ENCODE data around the gene AP1M1. TPM values are rescaled to one million over a fixed set of nuclear protein-coding genes. Genes with fewer than 3 reads are reported as not detected.

Gene AP1M1
- total RNA-seq, 2 experiments from 2014 or later, result 132 to 135 TPM

DNA sequence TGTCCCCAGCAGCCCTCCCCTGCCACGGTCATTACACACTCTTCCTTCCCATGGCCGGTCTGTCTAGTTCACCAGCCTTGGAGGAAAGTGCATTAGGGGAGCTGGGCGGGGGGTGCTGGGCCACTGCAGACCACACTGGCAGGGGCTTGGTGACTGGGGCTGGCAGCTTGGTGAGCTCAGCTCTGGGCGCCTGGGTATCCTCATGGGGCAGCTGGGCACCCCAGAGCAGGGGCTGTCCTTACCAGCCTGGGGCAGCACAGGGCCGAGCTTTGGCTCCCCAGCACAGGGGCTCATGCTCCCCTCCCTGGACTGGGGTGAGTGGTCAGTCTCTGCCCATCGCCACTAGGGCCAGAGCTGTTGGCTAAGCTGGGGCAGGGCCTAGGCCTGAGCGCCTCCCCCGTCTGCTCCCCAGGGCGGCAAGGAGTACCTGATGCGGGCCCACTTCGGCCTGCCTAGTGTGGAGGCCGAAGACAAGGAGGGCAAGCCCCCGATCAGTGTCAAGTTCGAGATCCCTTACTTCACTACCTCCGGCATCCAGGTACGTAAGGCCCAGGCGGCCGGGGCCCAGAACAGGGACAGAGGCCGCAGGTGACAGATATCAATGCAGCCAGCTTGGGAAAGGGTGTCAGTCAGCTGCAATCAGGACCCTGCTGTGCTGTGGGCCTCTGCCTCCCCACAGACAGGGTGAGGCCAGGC lies 35.5 kb downstream of the AP1M1 start:
- Mint-ChIP-seq H3K27ac (peak overlapping the region; percentile 82), H3K9me3 (peaks cover 1% of the 10 kb centered on the region), H3K4me1 (peaks cover 20% of the 10 kb centered on the region), H3K36me3 (peaks cover 47% of the 10 kb centered on the region), H3K4me3 (no peak overlapping the region), H3K27me3 (no peaks in the 10 kb centered on the region)
- ATAC-seq (ENCODE audit: low read depth) (peak; percentile 41), DNase-seq (no peak)
- POLR2A ChIA-PET, result no interaction called here

DNA sequence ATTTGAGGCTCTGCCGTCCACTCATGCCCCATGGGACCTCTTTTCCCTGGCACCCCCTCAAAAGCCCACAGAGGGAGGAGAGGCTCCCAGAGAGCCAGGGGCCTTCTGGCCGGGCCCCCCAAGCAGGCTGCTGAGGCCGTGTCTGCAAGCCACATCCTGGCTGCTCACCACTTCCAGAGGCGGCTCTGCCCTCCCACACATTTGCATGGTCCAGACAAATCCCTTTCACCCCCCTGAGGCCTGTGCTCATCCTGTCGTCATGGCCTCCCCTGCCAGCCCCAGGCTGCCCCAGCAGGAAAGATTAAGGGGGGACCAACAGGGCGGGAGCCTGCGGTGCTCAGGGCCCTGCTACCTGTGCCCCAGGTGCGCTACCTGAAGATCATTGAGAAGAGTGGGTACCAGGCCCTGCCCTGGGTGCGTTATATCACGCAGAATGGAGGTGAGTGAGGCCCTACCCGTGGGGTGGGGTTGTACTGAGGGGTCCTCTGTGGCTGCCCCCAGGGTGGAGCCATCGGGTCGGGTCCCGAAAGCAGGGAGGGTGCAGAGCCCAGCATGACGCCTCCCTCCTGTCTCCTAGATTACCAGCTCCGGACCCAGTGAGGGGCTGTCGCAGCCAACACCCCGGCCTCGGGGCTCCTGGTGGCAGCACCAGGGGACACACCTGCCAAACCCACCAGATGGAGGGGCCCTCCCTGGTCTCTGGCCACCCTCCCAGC lies 36.3 kb downstream of the AP1M1 start:
- DNase-seq (no peak), ATAC-seq (ENCODE audit: low read depth) (peak; percentile 76)
- Mint-ChIP-seq H3K9me3 (peaks cover 1% of the 10 kb centered on the region), H3K4me1 (peaks cover 23% of the 10 kb centered on the region), H3K36me3 (peaks cover 45% of the 10 kb centered on the region), H3K4me3 (no peak overlapping the region), H3K27ac (peak overlapping the region; percentile 82), H3K27me3 (no peaks in the 10 kb centered on the region)
- POLR2A ChIA-PET, result no interaction called here

DNA sequence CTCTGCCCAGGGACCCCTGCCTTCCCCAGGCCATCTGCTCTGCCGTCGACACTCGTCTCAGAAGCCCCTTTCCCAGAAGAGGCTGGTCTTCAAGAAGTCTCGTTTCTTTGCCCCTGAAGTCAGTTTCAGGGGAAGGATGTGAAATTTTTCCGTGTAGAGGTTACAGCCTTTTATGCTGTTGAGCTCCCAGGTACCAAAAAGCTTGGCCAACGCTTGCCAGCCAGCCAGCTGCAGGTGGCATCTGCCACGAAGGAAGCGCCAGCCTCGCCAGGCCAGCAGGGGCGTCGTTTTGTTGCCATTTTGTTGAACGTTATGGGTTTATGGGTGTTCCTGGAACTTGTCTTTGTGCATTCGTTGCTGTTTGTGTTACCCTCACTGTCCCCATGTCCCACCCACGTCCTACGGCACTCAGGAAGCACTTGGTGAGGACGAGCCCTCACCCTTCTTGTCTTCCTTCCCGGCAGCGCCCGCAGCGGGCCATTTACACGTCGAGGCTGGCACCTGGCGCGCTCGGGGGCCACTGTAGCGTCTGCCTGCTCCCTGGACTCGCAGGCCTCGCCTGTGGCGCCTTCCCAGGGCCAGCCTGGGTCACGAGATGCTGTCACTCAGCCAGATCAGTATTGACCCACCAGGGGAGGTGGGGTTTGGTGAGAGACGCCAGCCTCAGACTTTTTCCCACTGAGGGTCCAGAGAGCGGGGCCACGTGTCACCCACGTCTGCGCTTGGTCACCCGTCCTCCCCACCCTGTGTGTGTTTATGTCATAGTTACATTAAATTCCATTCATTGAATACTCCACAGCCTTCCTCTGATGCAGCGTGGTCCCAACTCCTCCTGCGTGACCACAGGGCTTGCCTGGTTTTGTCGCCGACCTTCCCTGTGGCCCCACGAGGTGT lies 37.1 kb downstream of the AP1M1 start:
- no peak overlapping the region for H3K4me3 Mint-ChIP-seq
- peaks cover 23% of the 10 kb centered on the region for H3K4me1 Mint-ChIP-seq
- DNase-seq (no peak), ATAC-seq (ENCODE audit: low read depth) (no peak)
- H3K27ac Mint-ChIP-seq, result peak overlapping the region; percentile 46
- POLR2A ChIA-PET, result no interaction called here
- peaks cover 1% of the 10 kb centered on the region for H3K9me3 Mint-ChIP-seq
- peaks cover 41% of the 10 kb centered on the region for H3K36me3 Mint-ChIP-seq
- H3K27me3 Mint-ChIP-seq, result no peaks in the 10 kb centered on the region

DNA sequence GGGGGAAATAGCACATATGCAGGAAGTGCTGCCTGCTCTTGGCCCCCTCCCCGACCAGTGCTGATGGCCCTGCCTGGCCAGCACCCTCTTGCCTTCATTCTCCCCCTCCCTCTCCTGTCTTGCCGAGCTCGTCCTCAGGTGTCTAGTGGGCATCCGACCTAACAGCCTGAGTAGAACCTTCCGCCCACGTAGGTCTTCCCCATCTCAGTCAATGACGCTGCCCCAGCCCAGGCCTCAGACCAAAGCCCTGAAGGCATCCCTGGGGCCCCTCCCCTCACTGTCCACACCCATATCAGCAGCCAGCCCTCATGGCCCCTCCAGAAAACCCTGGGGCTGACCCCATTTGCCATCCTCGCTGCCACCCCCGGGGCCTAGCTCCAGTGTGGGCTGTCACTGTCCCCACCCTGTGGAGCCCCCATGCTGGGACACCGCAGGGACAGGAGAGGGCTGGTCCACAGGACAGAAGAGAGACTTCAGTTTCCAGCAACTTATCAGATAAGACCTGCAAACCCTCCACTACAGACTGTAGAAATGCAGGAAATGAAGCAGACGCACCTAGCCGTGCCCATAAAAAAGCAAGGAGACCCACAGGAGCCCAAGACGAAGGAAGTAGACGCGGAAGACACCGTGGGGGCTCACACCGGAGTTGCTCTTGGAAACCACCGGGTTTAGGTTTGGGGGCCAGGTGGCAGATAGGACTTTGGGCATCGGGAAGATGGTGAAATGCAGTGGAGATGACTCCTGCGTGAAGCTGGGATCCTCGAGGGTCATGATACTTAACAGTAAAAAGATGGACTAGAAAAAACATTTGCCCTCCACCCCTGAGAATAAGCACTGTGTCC lies 38.3 kb downstream of the AP1M1 start:
- POLR2A ChIA-PET, result no interaction called here
- H3K4me3 Mint-ChIP-seq, result no peak overlapping the region
- H3K27ac Mint-ChIP-seq, result peak overlapping the region; percentile 48
- no peak for ATAC-seq (ENCODE audit: low read depth)
- H3K36me3 Mint-ChIP-seq, result peaks cover 40% of the 10 kb centered on the region
- peaks cover 23% of the 10 kb centered on the region for H3K4me1 Mint-ChIP-seq
- no peak for DNase-seq
- no peaks in the 10 kb centered on the region for H3K27me3 Mint-ChIP-seq
- H3K9me3 Mint-ChIP-seq, result peaks cover 1% of the 10 kb centered on the region

DNA sequence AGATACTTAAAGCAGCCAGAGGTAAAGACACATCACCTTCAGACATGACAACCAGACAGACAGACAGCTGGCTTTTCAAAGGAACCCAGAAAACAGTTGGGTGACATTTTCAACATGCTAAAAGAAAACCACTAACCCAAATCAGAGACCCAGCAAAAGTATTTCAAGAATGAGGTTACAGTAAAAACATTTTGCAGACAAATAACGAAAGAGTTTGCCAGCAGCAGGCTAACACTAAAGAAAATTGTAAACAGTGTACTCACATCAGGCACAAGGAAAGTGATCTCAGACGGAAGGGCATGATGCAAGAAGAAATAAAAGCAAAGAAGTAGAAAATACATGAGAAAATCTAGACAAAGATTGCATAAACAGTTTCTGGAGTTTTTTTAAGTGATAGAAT lies 46.4 kb downstream of the AP1M1 start:
- no peak for ATAC-seq (ENCODE audit: low read depth)
- no peaks in the 10 kb centered on the region for H3K9me3 Mint-ChIP-seq
- POLR2A ChIA-PET, result no interaction called here
- no peak for DNase-seq
- H3K27ac Mint-ChIP-seq, result peak overlapping the region; percentile 3
- H3K36me3 Mint-ChIP-seq, result peaks cover 3% of the 10 kb centered on the region
- peaks cover 15% of the 10 kb centered on the region for H3K4me1 Mint-ChIP-seq
- peaks cover 7% of the 10 kb centered on the region for H3K27me3 Mint-ChIP-seq
- no peak overlapping the region for H3K4me3 Mint-ChIP-seq

DNA sequence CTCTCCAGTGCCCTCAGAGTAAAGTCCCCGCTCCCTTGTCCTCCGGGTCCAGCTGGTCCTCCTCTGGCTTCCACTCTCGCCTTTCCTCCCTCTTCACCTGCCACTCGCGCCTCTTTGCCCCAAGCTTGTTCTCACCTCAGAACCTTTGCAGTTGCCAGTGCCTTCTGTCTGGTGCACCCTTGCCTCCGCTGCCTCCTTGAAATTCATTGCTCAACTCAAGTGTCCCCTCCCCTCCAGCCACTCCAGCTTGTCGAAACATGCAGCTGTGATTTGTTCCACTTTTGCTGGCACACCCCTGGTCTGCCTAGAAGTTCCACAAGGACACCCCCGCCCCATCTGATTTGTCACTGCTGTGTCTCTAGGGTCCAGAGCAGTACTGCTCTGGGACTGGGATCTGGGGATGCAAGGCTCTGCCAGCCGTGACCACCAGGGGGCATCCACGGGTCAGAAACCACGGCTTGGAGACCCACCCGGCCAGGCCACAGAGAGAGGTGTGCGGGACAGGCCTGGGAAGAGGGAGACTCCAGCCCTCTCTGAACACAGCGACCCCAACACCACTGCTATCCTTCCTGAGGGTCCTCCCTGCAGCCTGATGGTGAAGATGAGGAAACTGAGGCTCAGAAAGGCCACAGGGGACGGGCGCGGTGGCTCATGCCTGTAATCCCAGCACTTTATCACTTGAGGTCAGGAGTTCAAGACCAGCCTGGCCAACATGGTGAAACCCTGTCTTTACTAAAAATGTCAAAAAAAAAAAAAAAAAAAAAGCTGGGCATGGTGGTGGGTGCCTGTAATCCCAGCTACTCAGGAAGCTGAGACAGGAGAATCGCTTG lies 49.9 kb downstream of the AP1M1 start:
- Mint-ChIP-seq H3K36me3 (no peaks in the 10 kb centered on the region), H3K9me3 (no peaks in the 10 kb centered on the region), H3K4me3 (no peak overlapping the region), H3K4me1 (peaks cover 15% of the 10 kb centered on the region), H3K27ac (peak overlapping the region; percentile 34), H3K27me3 (peaks cover 7% of the 10 kb centered on the region)
- peak; percentile 85 for ATAC-seq (ENCODE audit: low read depth)
- POLR2A ChIA-PET, result interaction anchor here (0.5 to 2.8 kb wide), 9 partner anchors 9 to 139 kb away, joined by 3 to 21 read pairs (median 4); partner anchors contain the start of gene KLF2
- peak; percentile 91 for DNase-seq

DNA sequence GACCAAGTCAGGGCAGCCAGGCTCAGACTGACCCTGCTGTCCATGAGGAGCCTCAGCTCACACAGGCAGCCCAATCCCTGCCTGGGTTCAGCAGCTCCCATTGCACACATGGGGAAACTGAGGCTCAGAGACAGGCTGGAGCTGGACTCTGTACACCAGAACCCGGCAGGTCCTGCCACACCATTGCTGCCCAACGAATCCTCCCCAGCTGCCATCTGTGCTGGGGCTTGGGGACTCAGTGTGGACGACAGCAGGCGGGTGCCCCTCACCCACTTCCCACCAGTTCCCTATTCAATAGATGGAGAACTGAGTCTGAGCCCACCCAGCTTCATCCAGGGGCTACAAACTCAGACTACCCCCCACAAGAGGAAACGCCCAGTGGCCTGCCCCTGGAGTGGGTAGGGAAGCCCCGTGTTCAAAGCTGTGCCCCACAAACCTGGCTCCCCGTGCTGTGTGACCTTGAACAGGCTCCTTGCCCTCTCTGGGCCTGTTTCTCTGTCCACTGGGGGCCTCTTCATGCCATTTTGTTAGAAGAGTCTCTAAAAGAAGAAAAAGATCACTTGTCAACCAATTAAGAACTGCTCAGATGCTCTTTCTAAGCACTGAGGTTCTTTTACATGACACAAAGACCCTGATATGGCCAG lies 50.8 kb downstream of the AP1M1 start:
- H3K27me3 Mint-ChIP-seq, result peaks cover 7% of the 10 kb centered on the region
- no peak overlapping the region for H3K27ac Mint-ChIP-seq
- POLR2A ChIA-PET, result interaction anchor here (0.5 to 2.8 kb wide), 9 partner anchors 9 to 138 kb away, joined by 3 to 21 read pairs (median 4); partner anchors contain the start of gene KLF2
- H3K9me3 Mint-ChIP-seq, result no peaks in the 10 kb centered on the region
- no peak overlapping the region for H3K4me3 Mint-ChIP-seq
- no peak for ATAC-seq (ENCODE audit: low read depth)
- DNase-seq, result no peak
- H3K4me1 Mint-ChIP-seq, result peaks cover 14% of the 10 kb centered on the region
- no peaks in the 10 kb centered on the region for H3K36me3 Mint-ChIP-seq

DNA sequence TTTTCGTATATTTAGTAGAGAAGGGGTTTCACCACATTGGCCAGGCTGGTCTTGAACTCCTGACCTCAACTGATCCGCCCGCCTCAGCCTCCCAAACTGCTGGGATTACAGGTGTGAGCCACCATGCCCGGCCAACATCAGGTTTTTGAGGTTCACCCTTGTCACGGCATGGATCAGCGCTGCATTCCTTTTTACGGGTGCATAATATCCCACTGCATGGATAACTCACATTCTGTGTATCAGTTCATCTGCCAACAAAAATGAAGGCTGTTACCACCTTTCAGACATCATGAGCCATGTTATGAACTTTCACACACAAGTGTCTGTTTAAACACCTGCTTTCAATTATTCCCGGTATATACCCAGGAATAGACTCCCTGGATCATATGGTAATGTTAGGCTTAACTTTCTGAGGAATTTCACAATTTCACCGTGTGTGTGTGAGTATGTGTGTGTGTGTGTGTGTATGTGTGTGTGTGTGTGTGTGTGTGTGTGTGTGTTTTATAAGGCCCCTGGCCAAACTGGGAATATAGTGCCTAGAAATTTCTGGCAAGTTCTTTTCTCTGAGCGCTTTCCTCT lies 52.2 kb downstream of the AP1M1 start:
- Mint-ChIP-seq H3K36me3 (no peaks in the 10 kb centered on the region), H3K9me3 (no peaks in the 10 kb centered on the region), H3K4me1 (peaks cover 8% of the 10 kb centered on the region), H3K27ac (no peak overlapping the region), H3K27me3 (peaks cover 10% of the 10 kb centered on the region), H3K4me3 (no peak overlapping the region)
- POLR2A ChIA-PET, result no interaction called here
- ATAC-seq (ENCODE audit: low read depth) (no peak), DNase-seq (no peak)

DNA sequence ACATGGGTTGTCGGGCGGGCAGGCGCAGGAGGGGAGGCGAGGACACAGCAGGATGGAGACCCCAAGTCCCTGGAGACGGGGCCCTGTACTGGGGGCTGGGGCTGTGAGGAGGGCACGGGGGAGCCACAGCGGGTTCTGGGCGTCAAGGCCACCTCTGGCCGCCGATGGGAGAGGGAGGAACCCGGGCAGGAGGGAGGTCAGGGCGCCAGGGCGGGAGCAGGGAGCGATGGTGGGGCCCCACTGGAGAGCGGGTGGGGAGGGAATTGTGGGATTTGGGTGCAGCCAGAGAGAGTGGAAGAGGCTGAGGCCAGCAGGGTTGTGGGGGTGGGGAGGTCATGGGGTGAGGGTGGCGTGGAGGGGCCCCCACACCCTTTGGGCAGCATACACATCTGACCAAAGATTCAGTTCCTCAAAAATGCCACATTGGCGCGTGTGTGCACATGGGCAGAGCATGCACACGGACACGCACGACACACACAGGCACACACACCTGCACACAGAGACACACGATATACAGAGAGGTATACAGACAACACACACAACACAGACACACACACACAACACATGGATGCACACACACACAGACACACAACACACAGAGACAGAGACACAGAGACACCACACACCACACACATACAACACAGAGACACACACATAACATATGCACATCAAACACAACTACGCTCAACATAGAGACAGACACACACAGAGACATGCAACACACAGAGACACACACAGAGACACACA lies 54.9 kb downstream of the AP1M1 start:
- Mint-ChIP-seq H3K4me1 (peaks cover 10% of the 10 kb centered on the region), H3K4me3 (no peak overlapping the region), H3K36me3 (no peaks in the 10 kb centered on the region), H3K27me3 (peaks cover 8% of the 10 kb centered on the region), H3K9me3 (no peaks in the 10 kb centered on the region), H3K27ac (no peak overlapping the region)
- DNase-seq (no peak), ATAC-seq (ENCODE audit: low read depth) (no peak)
- POLR2A ChIA-PET, result interaction anchor here (0.6 kb wide), 1 partner anchor 13 kb away, joined by 4 read pairs; no protein-coding TSS in a partner anchor

DNA sequence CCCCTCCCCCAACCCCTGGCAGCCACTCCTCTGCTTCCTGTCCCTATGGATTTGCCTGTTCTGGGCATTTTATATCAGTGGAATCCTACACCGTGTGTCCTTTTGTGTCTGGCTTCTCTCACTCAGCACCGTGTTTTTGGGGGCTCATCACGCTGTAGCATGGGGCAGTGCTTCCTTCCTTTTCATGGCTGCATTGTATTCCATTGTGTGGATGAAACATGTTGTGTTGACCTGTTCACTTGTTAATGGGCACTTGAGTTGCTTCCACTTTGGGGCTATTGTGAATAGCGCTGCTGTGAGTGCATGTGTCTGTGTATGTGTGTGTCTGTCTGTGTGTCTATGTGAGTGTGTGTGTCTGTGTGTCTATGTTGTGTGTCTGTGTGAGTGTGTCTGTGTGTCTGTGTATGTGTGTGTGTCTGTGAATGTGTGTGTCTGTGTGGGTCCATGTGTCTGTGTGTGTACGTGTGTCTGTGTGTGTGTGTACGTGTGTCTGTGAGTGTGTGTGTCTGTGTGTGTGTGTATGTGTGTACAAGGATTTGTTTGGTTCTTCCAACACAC lies 57.2 kb downstream of the AP1M1 start:
- Mint-ChIP-seq H3K4me3 (no peak overlapping the region), H3K27ac (peak overlapping the region; percentile 30), H3K4me1 (peaks cover 15% of the 10 kb centered on the region), H3K27me3 (peaks cover 11% of the 10 kb centered on the region), H3K36me3 (no peaks in the 10 kb centered on the region), H3K9me3 (no peaks in the 10 kb centered on the region)
- POLR2A ChIA-PET, result no interaction called here
- DNase-seq, result no peak
- no peak for ATAC-seq (ENCODE audit: low read depth)

Data from activated naive CD8-positive, alpha-beta T cell treated with anti-CD3 and anti-CD28 coated beads, Interleukin-2, amount 10 ng/mL, durations not matched to agents 7 days and 5 days (primary cell).